A673 (cell line): ENCODE measurements around the gene FUT2. TPM values are rescaled to one million over a fixed set of nuclear protein-coding genes. Genes with fewer than 3 reads are reported as not detected.

Experiments used
- BruUV-seq: library from RNA; stranded (reverse); fragments of 400-500 nt; replicated peaks from 2 replicates; lab custom pipeline; 2021; lab: Mats Ljungman, UMichigan
- CTCF ChIA-PET: fragments of 300-600 bp; sonication (Branson Sonifier 250); formaldehyde crosslinking; loops from one replicate; lab custom pipeline; 2022; ENCODE audit warnings: antibody characterized with exemption; lab: Charles Lee
- POLR2A ChIA-PET: fragments of 300-600 bp; sonication (Branson Sonifier 250); formaldehyde crosslinking; loops from one replicate; lab custom pipeline; 2022; ENCODE audit warnings: antibody characterized with exemption; ENCODE audit not compliant: low non-redundant PET; lab: Charles Lee
- DNase-seq: peaks from one replicate; pipeline ENCODE4 v3.0.0-alpha.2; 2015; ENCODE audit warnings: low spot score
- H3K27ac ChIP-seq: fragments of 200-600 bp; sonication (generic); 2 replicates; pipeline ENCODE4 v1.5.1; 2016; ENCODE audit warnings: mixed run types, low read depth, mild to moderate bottlenecking, mixed read lengths, antibody characterized with exemption, low read length; ENCODE audit not compliant: poor library complexity, severe bottlenecking
- H3K27me3 ChIP-seq: fragments of 200-600 bp; sonication (generic); replicated peaks from 2 replicates; pipeline ENCODE4 v1.6.1; 2017; ENCODE audit warnings: mixed run types, low read depth, mild to moderate bottlenecking, mixed read lengths, antibody characterized with exemption, low read length; ENCODE audit not compliant: insufficient read depth, poor library complexity
- H3K36me3 ChIP-seq: fragments of 200-600 bp; sonication (generic); 2 replicates; pipeline ENCODE4 v1.6.1; 2016; ENCODE audit warnings: mixed run types, mild to moderate bottlenecking, mixed read lengths, antibody characterized with exemption, low read length; ENCODE audit not compliant: insufficient read depth, poor library complexity, severe bottlenecking
- H3K4me1 ChIP-seq: fragments of 200-600 bp; sonication (generic); 2 replicates; pipeline ENCODE4 v1.6.1; 2017; ENCODE audit warnings: mixed run types, mild to moderate bottlenecking, mixed read lengths, antibody characterized with exemption, low read length; ENCODE audit not compliant: insufficient read depth, poor library complexity, severe bottlenecking
- H3K4me3 ChIP-seq: fragments of 200-600 bp; sonication (generic); 2 replicates; pipeline ENCODE4 v1.5.1; 2016; ENCODE audit warnings: low read depth, mixed run types, mild to moderate bottlenecking, mixed read lengths, low read length; ENCODE audit not compliant: poor library complexity, severe bottlenecking
- H3K9me3 ChIP-seq: fragments of 200-600 bp; sonication (generic); 2 replicates; pipeline ENCODE4 v1.6.1; 2016; ENCODE audit warnings: mixed run types, low read depth, mild to moderate bottlenecking, mixed read lengths, antibody characterized with exemption, low read length; ENCODE audit not compliant: poor library complexity, severe bottlenecking
- CTCF ChIP-seq: fragments of 300-800, 200-600 bp; sonication (generic); conservative IDR thresholded peaks from 2 replicates; pipeline ENCODE4 v1.5.1; 2017; ENCODE audit warnings: low read depth, mild to moderate bottlenecking, antibody characterized with exemption, low read length, moderate library complexity, mixed read lengths
- EZH2 ChIP-seq: fragments of 200-600 bp; sonication (generic); IDR thresholded peaks from 2 replicates; pipeline ENCODE4 v1.6.1; 2017; ENCODE audit warnings: borderline replicate concordance, low read depth, mild to moderate bottlenecking, mixed read lengths, antibody characterized with exemption, low read length; ENCODE audit not compliant: poor library complexity, severe bottlenecking
- intact Hi-C: fragments of 100-400 bp; cut with micrococcal nuclease; formaldehyde crosslinking; loops from one replicate; pipeline ENCODE4 v1.10.0; 2022; ENCODE audit not compliant: unreplicated experiment
- total RNA-seq: library from RNA; stranded (reverse); gene quantifications from 2 replicates; pipeline ENCODE4 v1.2.3, GENCODE V29; 2021

FUT2 gene
- total RNA-seq, 1 experiment from 2014 or later: not detected

- ChIA-PET POLR2A (no interaction called here), CTCF (no interaction called here)
- no peak for TF ChIP-seq CTCF
- TF ChIP-seq EZH2: no peak
- H3K9me3 ChIP-seq: no peaks in the 10 kb centered on the region
- intact Hi-C loops: no loop called here
- BruUV-seq: no TSS peak
- peak within 1 kb of the TSS; percentile 73 for H3K27ac ChIP-seq
- peak within 1 kb of the TSS; percentile 59 for H3K4me3 ChIP-seq
- H3K36me3 ChIP-seq: no peaks in the 10 kb centered on the region
- no peak for DNase-seq
- no peaks in the 10 kb centered on the region for H3K27me3 ChIP-seq
- peaks cover 21% of the 10 kb centered on the region for H3K4me1 ChIP-seq
Observed at GRCh38 chr19:48740164-48740972, 44.6 kb downstream of the FUT2 start, which contains the start of gene RASIP1. RASIP1 (minus strand) TSS chr19:48740610; CDS start chr19:48740282, 328 bp downstream.

GRCh38 chr19:48741129-48741999, 45.6 kb downstream of the FUT2 start:
- no peaks in the 10 kb centered on the region for H3K36me3 ChIP-seq
- no peaks in the 10 kb centered on the region for H3K27me3 ChIP-seq
- intact Hi-C loops: no loop called here
- H3K4me3 ChIP-seq: no peak overlapping the region
- ChIA-PET POLR2A (no interaction called here), CTCF (interaction anchor here (0.6 kb wide), 2 partner anchors 381 to 459 kb away, joined by 8 to 9 read pairs; no protein-coding TSS in a partner anchor)
- peaks cover 23% of the 10 kb centered on the region for H3K4me1 ChIP-seq
- no peaks in the 10 kb centered on the region for H3K9me3 ChIP-seq
- DNase-seq: peak; percentile 43
- BruUV-seq: no TSS peak
- TF ChIP-seq EZH2 (no peak), CTCF (no peak)
- H3K27ac ChIP-seq: no peak overlapping the region

- Histone ChIP-seq H3K4me1 (peaks cover 26% of the 10 kb centered on the region), H3K9me3 (no peaks in the 10 kb centered on the region), H3K27ac (no peak overlapping the region), H3K36me3 (no peaks in the 10 kb centered on the region), H3K4me3 (no peak overlapping the region), H3K27me3 (no peaks in the 10 kb centered on the region)
- intact Hi-C loops: no loop called here
- no peak for TF ChIP-seq EZH2
- no peak for TF ChIP-seq CTCF
- DNase-seq: no peak
- no TSS peak for BruUV-seq
- POLR2A ChIA-PET: no interaction called here
- CTCF ChIA-PET: interaction anchor here (0.6 kb wide), 1 partner anchor 460 kb away, joined by 8 read pairs; no protein-coding TSS in a partner anchor
Observed at GRCh38 chr19:48742096-48742495, 46.3 kb downstream of the FUT2 start.
